H1 (cell line): Measurements from ENCODE around the gene AQP12A. TPM values are rescaled to one million over a fixed set of nuclear protein-coding genes. Genes with fewer than 3 reads are reported as not detected.

Source experiments
- BACH1 ChIP-seq: IDR thresholded peaks from 2 replicates; pipeline ENCODE4 v1.6.1; 2012; ENCODE audit warnings: low read length, improper control_type of control experiment
- CBX5 ChIP-seq: fragments of 300-800, 300-1000 bp; sonication (generic); IDR thresholded peaks from 2 replicates; pipeline ENCODE4 v1.7.1; 2016; ENCODE audit warnings: antibody characterized with exemption, low read length, low read depth
- SP4 ChIP-seq: IDR thresholded peaks from 2 replicates; pipeline ENCODE4 v1.6.1; 2012; ENCODE audit warnings: low read length, inconsistent platforms
- polyA plus RNA-seq, 7 experiments: library from polyadenylated mRNA; depleted of rRNA in 3 of 7; stranded (reverse) in 5 of 7; unstranded in 2 of 7; fragments of >200 nt in 5 of 7; fragments of 200-250 nt in 2 of 7; gene quantifications; 1 replicate in 5 of 7; 2 replicates in 1 of 7; 4 replicates in 1 of 7; pipeline versions ENCODE4 v1.2.1 to v1.2.3, GENCODE V29; 2011 to 2013; ENCODE audit warnings: missing spikeins in 2 of 7, mixed read lengths in 2 of 7
- total RNA-seq: library from RNA; stranded (reverse); fragmentation: NEBNext Ultra II Directional; extraction: Animal tissue kit (Norgen Biotek cat#: 25700); gene quantifications from 2 replicates; pipeline ENCODE4 v1.2.1, GENCODE V29; 2021

Gene AQP12A
- total and polyA plus RNA-seq, 2 of the 8 experiments (the other 6 are each of a cell fraction or from before 2014, with no cell fraction given): not detected

DNA sequence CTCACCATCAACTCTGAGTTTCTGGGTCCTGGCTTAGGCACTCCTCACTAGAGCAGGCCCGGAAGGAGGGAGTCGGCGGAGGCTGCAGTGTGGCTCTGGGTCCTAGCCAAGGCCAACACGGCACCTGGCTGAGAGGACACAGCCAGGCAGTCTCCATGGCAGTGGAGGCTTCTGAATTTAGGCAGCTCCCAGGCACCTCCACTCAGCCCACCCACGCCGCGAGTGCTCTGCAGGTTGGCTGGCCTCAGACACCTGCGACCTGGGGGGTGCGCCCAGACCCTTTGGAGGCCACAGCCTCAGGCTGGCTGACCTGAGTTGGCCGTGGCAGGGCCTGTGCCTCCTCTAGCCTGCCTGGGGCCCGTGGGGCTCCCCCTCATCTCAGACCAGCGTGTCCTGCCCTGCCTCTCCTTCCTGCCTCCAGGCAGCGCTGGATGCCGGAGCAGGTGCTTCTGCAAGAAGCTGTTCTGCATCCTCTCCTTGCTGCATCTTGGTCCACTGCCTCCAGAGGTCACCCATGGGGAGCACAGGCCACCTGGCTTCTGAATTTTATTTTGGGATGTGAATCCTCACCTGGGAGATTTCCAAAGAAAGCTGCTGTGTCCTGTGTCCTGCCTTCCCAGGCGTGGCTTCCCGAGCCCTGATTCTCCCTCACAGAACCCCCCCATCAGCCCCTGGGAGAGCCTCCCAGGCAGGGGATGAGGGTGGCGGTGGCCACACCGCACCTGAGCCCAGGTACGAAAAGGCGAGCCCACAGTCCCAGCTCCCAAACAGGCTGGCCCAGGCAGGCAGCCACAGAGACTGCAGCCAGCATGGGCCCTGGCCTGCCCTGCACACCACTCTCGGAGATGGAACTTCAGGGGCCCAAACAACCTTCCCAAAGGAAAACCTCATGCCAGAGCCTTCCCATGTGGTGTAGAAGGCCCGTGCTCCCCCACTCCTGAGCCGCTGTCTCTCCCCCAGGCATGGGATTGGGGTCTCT is 23.4 kb downstream of the AQP12A start (continued):
- TF ChIP-seq SP4 (no peak), CBX5 (no peak), BACH1 (no peak)
